ENCODE results near the gene TULP1. TPM values are rescaled to one million over a fixed set of nuclear protein-coding genes. Genes with fewer than 3 reads are reported as not detected.
A peak's percentile ranks its signal among the peaks of the same experiment; 100 is the strongest.

TULP1 gene
- polyA plus RNA-seq, 10 donors, result 0.71 to 3.0 (median 1.4) TPM

DNA sequence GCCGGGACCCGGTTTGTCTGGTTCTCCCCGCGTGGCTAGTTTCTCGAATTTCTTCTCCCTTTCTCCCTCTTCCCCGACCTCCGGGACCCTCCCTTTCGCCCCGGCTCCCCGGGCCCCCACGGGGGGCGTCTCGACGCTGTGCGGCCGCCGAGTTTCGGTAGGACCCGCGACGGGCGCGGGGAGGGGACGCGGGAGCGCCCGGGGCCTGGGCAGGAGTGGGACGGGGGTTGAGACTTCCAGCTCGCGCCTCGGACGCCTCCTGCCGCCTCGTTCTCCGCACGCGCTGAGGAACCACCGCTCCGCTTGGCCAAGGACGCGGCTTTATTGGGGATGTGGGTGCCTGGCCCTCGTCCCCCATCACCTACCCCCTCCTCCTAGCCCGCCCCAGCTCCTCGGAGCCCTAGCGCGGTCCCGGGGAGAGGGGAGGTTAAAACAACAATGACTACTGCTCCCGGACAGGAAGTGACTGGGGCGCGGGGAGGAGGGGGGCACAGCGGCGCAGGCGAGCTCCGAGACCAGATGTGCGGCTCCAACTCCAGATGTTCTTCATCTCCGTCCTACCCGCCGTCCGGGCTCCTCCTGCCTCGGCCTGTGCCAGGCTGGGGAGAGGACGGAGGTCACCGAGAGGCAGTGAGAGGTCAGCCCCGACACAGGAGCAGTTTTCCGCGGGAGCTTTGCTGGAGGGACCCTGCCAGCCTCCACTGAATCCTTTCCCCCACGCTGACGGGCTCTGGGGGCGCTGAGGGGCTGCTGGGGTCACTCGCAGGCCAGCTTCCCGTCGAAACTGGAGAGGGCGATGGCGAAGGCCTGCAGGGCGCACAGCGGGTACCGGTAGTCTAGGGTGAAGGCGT is 14.9 kb downstream of the TULP1 start:
- peak; percentile 52 to 94 (median 83) for DNase-seq

DNA sequence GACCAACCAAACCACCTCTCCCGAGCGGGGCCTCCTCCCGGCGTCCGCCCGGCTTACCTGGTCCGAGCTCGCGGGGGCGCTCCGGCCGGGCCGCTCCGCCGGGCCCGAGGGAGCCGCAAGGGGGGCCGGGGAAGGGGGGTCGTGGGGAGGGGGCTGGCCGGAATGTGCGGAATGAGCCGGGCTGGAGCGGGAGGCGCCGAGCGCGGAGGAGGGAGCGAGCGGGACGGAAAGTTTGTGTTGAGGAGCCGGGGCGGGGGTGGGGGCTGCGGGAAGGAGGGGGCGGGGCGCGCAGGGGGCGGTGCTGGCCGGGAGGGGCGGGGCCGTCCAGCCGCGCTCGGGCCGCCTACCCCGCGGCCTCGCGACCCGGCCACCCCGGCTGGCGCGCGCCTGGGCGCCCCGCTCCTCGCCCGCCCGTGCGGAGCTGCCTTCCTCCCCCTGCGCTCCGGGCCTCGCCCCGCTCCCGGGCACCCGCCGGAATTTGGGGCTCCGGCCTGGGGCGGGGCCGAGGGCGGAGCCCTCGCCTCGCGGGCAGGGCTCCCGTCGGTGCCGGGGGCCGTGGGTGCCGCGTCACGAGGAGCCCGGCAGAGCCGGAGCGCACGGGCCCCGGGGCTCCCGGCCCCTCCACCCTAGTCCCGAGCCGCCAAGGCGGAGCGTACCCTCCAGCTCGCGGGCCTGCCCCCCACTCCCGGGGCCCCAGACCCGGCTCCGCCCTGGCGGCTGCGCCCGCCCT is 15.7 kb downstream of the TULP1 start, which contains the start of gene TEAD3:
Gene TEAD3, minus strand, starts transcription at position 239 of the 730 bp plus-strand sequence.
- DNase-seq, result peak; percentile 60 to 82 (median 71)

DNA sequence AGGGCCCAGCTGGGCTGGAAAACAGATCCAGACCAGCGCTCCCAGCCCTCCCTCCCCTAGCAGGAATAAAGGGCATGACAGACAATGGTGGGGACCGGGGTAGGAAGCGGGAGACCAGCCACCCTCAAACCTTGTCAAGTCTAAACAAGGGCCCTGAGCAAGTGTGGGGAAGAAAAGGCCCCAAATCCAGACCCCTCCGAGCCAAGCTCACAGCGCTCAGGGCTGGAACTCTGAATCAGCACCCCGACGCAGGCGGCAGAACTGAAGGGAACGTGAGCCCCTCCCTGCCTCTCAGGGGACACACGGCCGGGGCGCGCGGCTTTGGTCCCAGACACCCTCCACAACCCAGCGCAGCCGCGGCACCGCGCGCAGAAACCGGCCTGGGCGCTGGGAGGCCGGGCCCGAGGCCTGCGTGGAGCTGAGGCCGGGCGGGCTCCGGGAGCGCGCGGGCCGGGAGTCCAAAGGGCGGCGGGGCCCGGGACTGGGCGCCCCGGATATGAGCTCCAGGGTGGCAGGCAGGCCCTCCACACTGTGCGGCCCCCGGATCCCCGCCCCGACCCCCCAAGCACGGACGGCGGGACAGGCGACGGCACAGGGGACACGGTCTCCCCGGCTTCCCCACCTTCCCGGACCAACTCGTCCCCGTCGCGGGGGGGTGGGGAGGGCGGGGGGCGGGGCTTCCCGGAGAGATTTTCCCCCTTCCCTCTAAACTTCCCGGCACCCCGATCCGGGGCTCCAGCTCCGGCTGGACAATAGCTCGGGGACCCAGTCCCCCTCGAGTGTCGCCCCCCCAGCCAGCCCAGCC is 16.5 kb downstream of the TULP1 start:
- DNase-seq, result peak in 2 of 3 donors; percentile 35 to 80

DNA sequence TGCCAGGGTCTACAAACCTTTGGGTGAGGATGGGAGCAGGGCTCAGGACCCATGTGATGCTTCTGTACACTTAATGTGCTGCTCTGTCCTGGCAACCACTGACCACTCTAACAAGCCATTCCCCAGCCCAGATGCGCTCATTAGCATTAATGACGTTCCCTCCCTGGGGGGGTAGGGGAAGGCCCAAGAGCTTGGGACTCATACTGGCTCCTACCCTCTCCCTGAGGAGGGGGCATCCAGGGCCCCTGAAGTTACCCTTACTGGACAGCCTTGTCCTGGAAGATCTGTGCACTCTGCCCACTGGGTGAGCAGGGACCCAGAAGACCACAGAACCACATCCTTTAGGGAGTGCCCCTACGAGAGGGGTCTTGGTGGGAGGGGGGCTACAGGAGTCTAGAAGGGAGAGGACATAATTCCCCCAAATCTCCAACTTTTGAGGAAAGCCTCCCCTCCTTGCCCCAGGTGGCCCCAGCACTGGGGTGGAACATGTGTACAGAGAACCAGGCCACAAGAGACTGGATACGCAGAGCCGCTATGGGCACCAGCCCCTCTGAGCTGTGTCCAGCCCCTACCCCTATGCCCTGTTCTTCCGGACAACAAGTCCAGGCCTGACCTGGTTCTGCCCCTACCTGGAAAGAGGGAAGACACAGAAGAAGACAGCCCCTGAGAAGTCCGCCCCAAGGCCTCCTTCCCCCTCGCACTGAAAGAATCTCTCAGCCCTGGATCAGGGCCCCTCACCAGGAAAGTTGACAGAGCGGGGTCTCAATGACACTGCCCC is 17.2 kb downstream of the TULP1 start:
- DNase-seq, result no peak

DNA sequence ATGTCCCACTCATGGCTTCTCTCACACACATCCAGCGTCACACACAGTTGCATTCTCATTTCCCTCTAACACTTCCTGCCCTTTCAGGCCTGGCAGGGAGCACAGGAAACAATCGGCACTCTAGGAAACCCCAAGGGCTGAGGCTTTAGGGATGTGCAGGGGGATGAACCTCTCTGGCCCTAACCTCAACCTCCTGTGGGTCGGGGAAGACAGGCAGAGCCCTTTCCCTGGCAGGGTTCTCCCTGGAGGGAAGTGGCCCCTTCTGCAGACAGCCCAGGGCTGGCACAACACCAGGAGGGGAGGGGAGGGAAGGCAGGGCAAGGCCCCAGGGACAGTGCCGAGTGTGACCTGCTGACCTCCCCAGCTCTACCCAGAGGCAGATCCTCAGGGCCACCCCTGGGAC is 18.5 kb downstream of the TULP1 start:
- no peak for DNase-seq

DNA sequence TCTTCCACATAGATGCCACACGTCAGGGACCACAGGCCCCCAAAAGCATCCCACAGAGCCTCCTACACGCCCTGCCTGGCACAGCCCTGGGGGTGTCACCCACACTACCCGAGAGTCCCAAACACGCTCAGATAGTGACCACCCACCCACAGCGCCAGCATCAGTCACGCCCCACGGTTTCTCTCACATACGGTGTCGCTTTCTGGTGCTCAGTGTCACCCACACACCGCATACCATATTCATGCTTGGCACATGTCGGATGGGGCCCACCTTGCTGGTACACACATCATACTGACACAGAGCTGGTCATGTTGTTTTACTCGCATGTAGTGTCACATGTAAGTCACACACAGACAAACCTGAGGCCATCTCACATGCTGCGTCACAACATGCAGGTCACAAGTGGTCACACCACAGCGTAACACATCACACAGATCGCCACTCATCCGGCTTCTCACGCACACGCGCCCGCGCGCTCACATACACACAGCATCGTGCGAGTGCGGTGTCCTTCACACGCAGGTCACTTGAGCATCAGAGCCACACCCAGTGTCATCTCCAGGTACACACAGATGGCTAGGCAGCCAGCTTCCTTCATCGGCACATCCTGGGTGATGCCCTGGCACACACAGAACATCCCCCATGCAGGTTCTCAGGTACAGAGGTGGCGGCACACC is 19.3 kb downstream of the TULP1 start:
- DNase-seq, result no peak

DNA sequence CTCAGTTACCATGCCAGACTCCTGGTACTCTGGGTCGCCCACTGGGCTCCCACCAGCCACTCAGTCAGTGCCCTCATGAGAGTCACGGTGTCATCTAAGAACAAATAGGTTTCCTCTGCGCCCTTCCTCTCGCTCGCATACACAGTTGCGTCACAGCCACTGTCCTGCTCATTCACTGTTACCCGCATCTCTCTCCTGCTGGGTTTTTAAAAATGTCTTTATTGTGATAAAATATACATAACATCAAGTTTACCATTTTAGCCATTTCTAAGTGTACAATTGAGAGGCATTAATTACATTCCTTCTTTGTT is 19.8 kb downstream of the TULP1 start:
- no peak for DNase-seq

DNA sequence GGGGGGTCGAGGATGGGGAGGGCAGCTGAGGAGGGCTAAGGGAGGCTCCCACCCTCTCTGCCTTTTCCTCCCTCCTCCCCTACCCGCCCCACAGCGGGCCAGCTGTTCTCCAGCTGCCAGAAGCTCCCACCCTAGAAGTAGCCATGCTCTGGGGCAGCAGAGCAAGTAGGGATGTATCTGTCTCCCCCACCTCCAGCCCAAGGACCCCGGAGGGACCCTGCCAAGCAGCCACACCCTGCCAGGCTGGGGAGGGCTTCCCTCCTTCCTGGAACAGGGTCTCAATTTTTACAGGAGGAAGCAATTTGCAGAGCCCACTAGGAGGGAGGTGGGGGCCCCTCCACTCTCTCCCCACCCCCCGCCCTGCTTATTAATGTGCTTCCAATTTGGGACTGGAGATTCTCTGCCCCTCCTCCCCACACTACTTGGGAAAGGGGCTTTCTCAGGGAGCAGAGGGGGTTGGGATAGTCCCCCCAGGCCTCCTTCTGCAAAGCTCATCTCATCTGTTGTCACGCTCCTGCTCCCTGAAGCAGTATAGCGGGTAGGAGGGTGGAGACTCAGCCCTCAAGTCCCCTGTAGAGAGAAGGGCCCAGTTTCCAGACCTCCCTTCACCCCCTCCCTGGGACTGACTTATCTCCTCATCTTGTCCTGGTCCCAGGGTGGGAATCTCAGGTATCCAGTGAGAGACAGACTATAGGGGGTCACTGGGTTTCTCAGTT is 20.3 kb downstream of the TULP1 start:
- peak in 1 of 3 donors; percentile 80 for DNase-seq

DNA sequence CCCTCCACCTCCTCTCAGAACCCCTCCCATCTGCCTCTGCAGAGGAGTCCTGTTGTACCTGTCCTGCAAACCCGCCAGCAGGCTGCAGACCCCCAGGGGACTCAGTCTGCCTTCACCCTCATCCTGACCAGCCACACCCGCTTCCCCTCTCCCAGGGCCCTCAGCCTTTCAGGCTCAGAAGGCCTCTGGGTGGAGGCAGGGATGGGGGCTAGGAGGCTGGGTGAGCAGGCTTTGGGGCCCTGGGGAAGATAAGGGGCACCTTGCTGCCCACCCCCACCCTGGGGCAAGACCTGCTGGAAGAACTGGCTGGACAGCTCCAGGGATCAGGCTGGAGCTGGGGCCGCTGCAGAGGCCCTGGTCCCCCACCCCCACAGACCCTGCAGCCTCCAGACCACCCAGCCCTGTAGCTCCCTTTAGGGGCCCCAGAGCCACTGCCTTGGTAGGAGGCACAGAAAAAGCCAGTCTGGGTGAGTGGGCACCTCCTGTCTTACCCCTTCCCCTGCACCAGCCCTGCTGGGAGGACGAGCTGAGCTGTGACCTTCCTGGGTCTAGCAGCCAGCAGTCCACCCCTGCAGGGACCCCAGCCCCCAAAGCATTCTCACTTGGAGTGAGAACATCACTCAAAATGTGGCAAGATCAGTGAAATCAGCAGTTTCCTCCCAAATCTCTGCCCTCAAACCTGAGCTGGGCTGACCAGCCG is 21.0 kb downstream of the TULP1 start:
- no peak for DNase-seq

DNA sequence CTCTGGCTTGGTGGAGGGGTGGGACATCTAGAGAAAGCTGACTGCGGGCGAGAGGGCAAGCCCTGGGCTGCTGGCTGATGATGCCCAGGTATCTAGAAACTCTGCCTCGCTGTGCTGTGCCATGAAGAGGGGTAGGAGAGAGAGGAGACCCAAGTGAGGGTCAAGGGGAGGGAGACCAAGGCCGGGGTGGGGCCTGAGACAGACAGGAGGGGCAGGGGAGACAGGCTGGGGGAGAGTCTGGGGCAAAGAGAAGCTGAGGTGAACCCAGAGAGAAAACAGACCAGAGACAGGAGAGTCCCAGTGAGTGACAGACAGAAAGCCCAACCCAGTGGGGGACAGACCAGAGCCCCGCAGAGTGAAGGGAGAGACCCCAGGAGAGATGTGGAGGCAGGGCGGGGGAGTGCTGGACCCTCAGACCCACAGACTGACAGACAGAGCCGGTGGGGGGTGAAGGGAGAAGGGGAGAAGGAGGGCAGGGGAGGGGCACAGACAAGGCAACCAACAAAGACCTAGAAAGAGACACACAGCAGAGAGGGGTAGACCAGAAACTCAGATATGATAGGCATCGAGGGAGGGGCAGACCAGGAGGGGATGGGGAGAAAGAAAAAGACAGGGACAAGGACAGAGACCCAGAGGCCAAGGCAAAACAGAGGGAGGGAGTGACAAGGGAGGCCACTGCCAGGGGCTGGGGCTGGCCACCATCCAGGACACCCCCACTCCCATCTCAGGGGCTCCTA is 21.7 kb downstream of the TULP1 start:
- DNase-seq, result no peak

DNA sequence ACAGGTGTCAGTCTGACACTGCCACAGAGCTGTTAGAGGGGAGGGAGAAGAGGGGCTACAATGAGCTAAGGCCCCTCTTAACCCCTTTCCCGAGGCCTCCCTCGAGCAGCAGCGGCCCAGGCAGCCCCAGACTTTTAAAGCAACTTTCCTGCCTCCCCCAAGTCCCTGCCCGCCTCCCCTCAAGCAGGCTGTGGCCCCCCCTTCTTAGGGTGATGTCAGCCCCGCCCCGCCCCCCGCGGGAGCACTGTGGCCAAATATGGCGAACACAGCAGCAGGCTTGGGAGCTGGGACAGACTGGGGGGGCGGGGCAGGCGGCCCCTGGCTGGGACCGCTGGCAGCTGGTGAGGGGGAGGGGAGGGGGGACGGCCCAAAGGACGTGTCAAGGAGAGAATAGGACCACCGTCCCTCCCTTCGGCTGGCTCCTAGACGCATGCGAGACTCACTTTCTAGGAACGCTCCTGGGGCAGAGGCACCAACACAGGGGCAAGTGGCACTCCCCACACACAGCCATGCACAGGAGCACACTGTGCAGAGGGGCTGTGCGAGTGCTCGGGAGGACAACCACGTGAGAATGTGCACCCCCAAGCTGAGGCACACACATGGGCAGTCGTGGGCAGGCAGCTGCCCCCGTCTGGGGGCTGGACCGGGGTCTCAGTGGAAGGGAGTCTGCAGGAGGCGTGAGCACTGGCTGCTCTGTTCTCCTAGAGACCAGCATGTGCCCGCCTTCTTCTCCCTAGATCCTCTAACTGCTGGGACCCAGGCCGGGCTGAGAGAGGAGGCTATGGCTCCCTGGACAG is 22.5 kb downstream of the TULP1 start:
- DNase-seq, result peak; percentile 79 to 93 (median 91)

DNA sequence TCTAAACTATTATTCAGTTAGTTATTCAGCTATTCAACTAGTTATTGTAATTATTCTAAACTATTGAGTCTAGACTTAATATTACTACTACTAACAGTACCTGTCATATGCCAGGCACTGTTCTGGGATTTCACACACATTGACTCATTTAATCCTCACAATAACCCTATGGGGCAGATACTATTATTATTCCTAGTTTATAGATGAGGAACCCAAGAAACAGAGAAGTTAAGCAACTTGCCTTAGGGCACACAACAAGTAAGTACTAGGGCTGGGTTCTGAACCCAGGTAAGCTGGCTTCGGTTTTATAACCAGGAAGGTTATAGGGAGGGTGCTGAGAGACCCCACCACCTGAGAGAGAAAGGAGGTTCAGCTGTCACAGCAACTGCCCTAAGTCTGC is 23.6 kb downstream of the TULP1 start:
- no peak for DNase-seq

DNA sequence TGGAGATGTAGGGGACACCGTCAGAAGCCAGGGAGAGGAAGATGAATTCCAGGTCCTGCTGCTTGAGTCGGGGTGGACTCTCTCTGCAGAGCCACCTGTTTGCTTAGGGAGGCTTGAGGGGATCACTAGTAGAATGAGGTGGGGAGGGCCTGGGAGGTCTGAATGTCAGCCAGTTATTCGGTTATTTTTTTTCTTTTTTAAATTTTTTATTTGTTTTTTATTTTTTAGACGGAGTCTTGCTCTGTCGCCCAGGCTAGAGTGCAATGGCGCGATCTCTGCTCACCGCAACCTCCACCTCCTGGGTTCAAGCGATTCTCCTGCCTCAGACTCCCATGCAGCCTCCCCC is 24.2 kb downstream of the TULP1 start:
- DNase-seq, result no peak

DNA sequence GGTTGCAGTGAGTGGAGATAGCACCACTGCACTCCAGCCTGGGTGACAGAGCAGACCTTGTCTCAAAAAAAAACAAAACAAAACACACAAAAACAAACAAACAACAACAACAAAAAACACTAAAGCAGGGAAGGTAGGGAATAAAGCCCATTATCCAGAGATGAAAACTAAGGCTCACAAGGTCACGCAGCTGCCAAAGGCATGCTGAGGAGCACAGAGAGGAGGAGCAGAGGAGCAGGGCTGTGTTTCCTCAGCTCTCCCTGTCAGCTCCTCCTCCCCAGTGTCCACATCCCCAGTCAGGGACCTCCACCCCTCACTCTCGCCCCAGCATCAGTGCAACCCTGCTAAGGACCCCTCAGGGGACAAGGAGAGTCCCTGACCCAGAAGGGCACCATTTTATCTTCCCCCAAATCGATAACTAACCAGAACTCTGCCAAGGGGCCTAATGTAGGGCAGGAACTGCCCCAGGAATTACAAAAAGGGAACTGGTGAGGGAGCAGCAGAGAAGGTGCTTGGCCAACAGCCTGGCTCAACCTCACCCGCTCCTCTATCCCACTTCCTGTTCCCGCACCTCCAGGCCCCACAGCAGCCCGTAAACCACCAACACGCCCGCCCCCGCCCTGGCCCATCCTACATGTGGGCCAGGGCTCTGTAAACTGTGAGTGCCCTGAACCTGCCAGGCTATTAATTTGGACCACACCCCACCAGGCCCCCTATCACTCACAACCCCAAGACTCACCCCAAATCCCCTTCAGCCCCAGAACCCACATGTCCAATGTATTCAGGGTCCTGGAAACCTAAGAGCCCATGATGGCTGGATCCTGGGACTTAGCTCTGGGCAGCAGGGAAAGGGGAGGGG is 24.8 kb downstream of the TULP1 start:
- no peak for DNase-seq

DNA sequence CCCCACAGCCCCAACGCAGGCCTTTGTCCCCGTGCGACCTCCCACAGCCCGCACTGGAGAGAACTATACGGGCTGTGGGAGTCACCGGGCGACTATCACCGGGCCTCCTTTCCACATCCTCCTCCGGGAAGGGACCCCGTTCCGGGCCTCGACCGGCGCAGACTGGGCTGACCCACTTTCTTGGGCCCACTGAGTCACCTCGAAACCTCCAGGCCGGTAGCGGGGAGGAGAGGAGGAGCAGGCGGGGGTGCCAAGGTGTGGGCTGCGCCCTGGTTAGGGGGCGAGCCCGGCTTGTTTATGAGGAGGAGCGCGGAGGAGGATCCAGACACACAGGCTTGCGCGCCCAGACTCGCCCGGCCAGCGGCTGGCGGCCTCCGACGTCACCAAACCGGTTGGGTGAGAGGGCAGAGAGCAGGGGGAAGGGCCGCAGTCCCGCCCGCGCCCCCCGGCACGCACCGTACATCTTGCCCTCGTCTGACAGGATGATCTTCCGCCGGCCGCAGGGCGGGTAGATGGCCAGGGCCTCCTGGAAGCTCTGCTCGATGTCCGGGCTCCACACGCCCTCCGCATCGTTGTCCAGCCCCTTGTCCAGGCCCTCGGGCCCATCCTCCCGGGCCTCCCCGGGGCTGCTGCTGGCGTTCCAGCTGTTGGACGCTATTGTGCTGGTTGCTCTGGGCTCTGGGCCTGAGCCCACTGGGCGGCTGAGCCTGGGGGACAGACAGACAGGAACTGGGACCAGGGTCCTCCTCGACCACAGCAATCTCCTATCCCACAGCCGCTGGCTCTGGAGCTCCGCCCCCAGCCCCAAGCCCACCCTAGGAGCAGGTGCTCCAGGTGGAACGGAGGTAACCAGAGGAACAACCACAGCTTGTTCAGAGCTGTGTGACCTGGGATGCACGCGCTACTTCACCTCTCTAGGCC is 26.4 kb downstream of the TULP1 start:
- peak in 1 of 3 donors; percentile 53 for DNase-seq

DNA sequence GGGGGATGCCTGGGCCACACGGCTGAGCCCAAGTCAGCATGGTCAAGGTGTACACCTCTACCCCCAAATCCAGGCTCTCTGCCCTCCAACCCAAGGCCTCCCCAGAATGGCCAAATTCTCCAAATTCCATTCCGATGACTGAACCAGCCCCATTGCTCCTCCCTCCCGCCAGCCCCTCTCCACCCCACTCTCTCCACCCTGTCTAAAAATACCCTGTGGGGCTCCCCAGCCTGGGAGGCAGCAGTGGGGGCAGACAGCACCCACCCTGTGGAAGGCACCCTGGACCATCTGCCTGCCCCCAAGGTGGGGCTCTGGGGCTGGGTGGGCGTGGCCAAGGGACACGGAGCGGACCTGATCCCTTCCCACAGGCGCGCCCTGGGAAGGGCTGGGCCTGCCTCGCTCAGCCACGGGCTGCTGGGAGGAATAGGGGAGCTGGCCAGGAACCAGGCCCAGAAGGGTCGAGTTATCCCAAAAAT is 27.3 kb downstream of the TULP1 start:
- peak in 2 of 3 donors; percentile 53 to 64 for DNase-seq
